NCI-H2196 (cell line): ENCODE results near the gene ABCB8.
A peak's percentile ranks its signal among the peaks of the same experiment; 100 is the strongest.
"Not testable (repeated sequence)": the region's sequence is repeated elsewhere in the genome, so short reads cannot be mapped to it uniquely, and the experiment has no call there.

ENCODE experiments used
- DNase-seq: peaks from one replicate; lab custom pipeline; 2025; ENCODE audit not compliant: unreplicated experiment; lab: John Stamatoyannopoulos, UW

Gene ABCB8

DNA sequence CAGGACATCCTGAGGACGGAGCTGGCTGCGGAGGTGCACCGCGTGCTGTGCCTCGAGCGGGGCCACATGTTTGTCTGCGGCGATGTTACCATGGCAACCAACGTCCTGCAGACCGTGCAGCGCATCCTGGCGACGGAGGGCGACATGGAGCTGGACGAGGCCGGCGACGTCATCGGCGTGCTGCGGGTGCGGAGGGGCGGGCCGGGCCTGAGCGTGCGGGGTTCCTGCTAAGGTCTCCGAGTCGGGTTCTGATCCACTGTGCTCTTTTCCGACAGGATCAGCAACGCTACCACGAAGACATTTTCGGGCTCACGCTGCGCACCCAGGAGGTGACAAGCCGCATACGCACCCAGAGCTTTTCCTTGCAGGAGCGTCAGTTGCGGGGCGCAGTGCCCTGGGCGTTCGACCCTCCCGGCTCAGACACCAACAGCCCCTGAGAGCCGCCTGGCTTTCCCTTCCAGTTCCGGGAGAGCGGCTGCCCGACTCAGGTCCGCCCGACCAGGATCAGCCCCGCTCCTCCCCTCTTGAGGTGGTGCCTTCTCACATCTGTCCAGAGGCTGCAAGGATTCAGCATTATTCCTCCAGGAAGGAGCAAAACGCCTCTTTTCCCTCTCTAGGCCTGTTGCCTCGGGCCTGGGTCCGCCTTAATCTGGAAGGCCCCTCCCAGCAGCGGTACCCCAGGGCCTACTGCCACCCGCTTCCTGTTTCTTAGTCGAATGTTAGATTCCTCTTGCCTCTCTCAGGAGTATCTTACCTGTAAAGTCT is 14.3 kb upstream of the ABCB8 start:
- DNase-seq = no peak

DNA sequence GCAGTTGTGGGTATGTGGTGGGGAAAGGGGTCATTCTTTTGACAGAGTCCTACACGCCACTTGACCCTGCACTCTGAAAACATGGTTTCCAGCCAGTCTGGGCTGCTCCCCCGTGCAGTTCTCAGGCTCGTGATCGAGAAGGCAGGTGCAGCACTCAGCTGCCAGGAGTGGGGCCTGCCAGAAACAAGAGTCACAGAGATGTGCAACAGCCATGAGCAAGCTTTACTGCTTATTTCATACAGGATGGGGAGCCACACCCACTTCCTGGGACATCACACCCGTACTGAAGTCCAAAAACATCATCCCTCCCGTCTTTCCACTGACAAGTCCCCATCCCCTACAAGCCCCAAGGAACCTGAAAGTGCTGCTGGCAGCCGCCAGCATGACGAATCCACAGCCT is 13.3 kb upstream of the ABCB8 start:
- DNase-seq = peak; percentile 35

- DNase-seq = no peak
Measured at GRCh38 chr7:151015967-151016366, 12.3 kb upstream of the ABCB8 start.

DNA sequence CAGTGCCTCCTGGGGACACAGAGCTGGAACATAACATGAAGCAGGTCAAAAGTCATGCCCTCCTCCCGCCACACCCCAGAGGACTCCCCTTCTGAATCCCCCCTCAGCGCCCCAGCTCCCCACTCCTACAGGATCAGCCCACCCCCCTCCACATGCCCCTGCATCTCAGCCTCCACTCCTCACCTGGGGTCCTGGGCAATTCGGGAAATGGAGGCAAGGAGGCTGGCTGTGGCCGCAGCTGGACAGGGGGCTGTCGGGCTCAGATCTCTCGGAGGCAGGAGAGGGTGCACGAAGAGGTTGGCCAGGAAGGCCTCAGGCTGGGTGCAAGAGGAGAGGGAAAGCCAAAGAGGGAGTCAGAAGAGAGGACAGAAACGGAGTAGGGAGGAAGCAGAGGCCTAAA is 11.7 kb upstream of the ABCB8 start:
- DNase-seq = no peak

DNA sequence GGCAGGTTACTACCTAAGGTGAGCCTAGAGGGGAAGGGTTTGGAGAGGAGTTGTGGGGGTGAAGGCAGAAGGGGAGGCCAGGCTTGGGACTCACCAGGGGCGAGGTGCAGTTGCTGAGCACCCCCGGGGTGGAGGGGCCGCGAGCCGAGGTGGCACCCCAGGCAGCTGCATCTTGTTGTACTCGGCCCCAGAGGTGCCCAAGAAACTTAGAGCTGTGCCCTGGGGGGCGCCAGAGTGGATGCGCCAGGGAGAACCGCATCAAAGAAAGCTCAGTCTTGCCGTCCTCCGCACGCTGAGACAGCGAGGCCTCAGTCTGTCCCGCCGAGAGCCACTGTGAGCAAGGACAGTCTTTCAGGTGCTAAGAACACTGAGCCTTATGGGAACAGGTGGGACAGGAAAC is 11.3 kb upstream of the ABCB8 start:
- no peak for DNase-seq

GRCh38 chr7:151017370-151017952 is 10.8 kb upstream of the ABCB8 start:
- no peak for DNase-seq

- peak; percentile 84 for DNase-seq
Measured at GRCh38 chr7:151017953-151018420, 10.3 kb upstream of the ABCB8 start.

- peak; percentile 84 for DNase-seq
Measured at GRCh38 chr7:151018421-151019129, 9.7 kb upstream of the ABCB8 start.

DNA sequence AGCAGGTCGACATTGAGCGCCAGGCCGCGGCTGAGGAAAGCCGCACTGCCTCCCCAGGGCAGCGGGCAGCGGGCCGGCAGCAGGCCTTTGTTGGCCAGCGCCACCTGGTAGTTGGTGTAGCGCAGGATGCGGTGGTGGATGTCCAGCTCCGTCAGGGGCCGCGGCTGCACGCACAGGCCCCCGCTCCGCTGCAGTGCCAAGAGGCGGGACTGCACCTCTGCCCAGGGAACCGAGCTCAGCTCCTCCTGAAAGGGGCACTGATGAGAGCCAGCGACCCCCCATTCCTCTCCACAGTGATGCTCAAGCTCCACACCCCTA is 9.2 kb upstream of the ABCB8 start:
- DNase-seq = no peak

GRCh38 chr7:151020231-151020630 is 8.0 kb upstream of the ABCB8 start:
- DNase-seq = no peak

GRCh38 chr7:151023232-151023631 is 5.0 kb upstream of the ABCB8 start:
- DNase-seq = no peak

- DNase-seq = no peak
Measured at GRCh38 chr7:151024435-151025056, 3.7 kb upstream of the ABCB8 start, which contains the start of gene ATG9B. Gene ATG9B, minus strand, starts transcription at chr7:151024494. Its CDS starts 71 bp downstream, at chr7:151024423.

GRCh38 chr7:151025924-151026671 is 2.2 kb upstream of the ABCB8 start:
- DNase-seq = no peak

GRCh38 chr7:151026771-151027727 is 1.2 kb upstream of the ABCB8 start:
- DNase-seq = not testable (repeated sequence)

GRCh38 chr7:151027728-151028130 is 521 bp upstream of the ABCB8 start:
- DNase-seq = not testable (repeated sequence)

DNA sequence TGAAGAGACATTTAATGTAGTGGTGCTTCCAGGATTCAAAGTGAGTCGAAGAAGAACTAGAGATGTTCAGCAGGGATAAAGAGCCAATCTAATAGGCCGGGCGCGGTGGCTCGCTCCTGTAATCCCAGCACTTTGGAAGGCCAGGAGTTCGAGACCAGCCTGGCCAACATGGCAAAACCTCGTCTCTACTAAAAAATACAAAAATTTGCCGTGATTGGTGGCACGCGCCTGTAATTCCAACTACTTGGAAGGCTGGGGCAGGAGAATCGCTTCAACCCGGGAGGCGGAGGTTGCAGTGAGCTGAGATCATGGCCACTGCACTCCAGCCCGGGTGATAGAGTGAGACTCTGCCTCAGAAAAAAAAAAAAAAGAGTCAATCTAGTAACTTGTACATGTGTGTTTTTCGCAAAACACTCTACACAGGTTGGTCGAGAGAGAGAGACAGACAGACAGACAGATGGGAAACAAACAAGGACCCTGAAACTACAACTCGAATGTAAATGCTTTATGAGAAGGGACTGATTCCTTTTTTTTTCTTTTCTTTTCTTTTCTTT is 775 bp downstream of the ABCB8 start:
- no peak for DNase-seq

DNA sequence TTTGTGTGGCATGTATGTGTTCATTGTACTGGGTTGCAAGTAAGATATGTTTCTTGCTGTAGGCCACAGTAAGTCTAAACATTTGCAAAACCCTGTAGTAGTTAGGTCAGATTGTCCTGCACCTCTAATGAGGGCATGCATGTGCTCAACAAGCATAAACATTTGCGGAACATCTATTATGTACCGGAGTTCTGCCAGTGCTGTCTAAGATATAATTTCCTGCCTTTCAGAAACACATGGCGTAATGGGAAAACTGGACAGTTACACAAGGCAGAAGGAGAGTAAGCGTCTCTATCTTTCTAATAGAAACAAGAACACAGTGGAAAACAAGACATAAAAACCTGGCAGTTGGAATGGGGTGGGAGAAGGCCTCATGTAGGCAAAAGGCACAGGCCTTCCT is 2.8 kb downstream of the ABCB8 start:
- no peak for DNase-seq

DNA sequence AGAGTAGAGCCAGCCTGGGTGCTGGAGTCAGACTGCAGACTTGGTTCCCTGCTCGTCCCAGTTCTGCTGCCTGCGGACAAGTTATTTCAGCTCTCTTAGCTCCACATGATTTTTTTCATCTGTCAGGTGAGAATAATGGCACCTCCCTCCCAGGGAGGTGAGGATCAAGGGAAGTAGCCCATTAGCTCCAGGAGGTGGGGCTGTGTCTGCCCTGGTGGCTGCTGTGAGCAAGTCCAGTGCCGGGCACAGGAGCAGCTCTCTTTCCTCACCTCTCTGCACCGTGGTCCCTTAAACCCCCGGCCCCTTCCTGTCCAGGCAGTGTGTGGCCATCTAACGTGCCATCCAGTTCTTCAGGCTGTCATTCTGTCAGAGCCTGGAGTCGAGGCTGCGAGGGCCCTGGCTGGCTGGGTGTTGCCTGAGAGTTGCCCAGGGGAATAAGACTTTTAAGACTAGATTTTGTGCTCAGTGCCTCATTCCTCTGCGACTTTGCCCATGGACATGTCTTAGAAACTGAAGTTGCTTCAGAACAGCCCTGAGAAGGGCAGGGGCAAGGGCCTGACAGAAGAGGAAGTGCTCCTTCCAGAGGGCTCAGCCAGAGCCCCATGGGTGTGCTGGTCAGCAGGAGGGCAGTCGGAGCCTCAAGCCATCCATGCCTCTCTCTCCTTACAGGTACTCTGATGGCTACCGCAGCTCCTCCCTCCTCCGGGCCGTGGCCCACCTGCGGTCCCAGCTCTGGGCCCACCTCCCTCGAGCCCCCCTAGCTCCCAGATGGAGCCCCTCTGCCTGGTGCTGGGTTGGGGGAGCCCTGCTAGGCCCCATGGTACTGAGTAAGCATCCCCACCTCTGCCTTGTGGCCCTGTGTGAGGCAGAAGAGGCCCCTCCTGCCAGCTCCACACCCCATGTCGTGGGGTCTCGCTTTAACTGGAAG is 5.0 kb downstream of the ABCB8 start:
- DNase-seq = no peak
